Astrocyte of the cerebellum (primary cell): ENCODE data around the gene IMP4.

Experiments
- DNase-seq: peaks from one replicate; pipeline ENCODE4 v3.0.0-alpha.2; 2011; ENCODE audit warnings: low read depth
- H3K4me3 ChIP-seq: 2 replicates; pipeline ENCODE4 v1.5.1; 2011; ENCODE audit warnings: mild to moderate bottlenecking, low read depth, low read length, moderate library complexity
- in situ Hi-C: cut with HindIII; loops from 2 replicates; pipeline ENCODE4 v1.10.0; 2017; ENCODE audit warnings: low sequenced_read_pairs
- TF ChIP-seq, protein P1 (sequence below): IDR thresholded peaks from 2 replicates; pipeline ENCODE4 v1.5.1; 2012; ENCODE audit warnings: low read length, low read depth, moderate library complexity, mild to moderate bottlenecking; ENCODE audit errors: missing control alignments

IMP4 gene

DNA sequence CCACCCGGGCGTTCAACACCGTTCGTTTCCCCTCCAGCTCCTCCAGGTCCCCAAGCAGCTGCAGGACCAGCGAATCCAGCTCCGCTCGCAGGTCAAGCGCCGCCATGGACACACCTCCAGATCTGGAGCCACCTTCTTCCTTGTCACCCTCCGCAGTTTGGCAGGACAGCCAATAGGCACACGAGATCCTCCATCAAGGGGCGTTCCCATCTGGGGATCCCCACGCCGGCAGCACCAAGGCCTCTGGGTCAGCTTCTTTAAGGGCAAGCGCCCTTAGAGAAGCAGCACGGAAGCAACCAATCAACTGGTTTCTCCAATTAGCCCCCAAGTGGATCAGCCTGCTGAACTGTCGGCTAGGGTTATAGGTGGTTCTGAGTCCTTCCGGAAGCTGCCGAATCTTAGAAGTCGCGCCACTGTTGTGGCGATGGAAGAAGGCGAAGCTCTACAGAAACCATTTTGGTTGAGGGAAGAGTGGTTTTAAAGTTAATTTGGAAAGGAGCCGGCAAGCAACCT, 621 bp upstream of the IMP4 start:
- peak; percentile 81 for DNase-seq
- H3K4me3 ChIP-seq: peak overlapping the region; percentile 85
- TF ChIP-seq, protein P1, sequence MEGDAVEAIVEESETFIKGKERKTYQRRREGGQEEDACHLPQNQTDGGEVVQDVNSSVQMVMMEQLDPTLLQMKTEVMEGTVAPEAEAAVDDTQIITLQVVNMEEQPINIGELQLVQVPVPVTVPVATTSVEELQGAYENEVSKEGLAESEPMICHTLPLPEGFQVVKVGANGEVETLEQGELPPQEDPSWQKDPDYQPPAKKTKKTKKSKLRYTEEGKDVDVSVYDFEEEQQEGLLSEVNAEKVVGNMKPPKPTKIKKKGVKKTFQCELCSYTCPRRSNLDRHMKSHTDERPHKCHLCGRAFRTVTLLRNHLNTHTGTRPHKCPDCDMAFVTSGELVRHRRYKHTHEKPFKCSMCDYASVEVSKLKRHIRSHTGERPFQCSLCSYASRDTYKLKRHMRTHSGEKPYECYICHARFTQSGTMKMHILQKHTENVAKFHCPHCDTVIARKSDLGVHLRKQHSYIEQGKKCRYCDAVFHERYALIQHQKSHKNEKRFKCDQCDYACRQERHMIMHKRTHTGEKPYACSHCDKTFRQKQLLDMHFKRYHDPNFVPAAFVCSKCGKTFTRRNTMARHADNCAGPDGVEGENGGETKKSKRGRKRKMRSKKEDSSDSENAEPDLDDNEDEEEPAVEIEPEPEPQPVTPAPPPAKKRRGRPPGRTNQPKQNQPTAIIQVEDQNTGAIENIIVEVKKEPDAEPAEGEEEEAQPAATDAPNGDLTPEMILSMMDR: no peak
- in situ Hi-C loops: no loop called here

DNA sequence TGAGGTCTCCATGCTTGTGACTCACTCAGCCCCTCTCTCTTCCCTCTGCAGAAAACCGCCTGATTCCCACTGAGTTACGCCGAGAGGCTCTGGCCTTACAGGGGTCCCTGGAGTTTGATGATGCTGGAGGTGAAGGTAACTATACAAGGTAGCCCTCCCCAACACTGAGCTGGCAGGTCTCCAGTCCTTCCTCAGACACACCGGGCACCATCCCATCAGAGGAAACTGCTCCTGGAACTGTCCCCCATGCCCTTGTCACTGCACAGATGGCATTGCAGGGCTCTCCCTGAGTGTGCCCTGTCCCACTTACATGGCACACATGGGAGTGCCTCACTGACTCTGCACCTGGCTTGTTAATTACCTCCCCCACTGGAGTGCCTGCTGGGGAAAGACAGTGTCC, 1.9 kb downstream of the IMP4 start:
- TF ChIP-seq, protein P1: no peak
- DNase-seq: no peak
- H3K4me3 ChIP-seq: no peak overlapping the region
- in situ Hi-C loops: no loop called here

DNA sequence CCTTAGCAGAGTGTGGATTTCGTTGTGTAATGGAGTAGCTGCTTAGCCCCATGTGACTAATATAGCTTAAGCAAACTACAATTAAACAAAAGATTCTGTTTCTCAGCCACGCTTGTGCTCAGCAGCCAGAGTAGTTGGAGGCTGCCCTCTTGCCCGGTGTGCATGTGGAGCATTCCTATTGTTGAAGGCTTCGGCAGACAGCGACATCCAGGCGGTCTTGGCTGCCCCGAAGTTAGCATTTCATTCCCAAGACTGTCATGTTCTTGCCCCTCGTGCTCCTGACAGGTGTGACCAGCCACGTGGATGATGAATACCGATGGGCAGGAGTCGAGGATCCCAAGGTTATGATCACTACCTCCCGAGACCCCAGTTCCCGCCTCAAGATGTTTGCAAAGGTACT, 2.4 kb downstream of the IMP4 start:
- H3K4me3 ChIP-seq: no peak overlapping the region
- TF ChIP-seq, protein P1: no peak
- in situ Hi-C loops: no loop called here
- DNase-seq: no peak

DNA sequence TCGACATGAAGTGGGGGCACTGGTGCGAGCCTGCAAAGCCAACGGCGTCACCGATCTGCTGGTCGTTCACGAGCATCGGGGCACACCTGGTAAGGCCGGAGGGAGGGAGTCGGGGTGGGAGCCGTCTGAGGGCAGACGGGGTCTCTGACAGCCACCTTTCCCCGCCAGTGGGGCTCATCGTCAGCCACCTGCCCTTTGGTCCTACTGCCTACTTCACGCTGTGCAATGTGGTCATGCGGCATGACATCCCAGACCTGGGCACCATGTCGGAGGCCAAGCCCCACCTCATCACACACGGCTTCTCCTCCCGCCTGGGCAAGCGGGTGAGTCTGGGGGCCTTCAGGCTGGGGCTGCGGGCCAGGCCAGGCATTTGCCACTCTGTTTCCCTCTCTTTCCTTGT, 2.9 kb downstream of the IMP4 start:
- TF ChIP-seq, protein P1: no peak
- in situ Hi-C loops: no loop called here
- no peak overlapping the region for H3K4me3 ChIP-seq
- DNase-seq: no peak

DNA sequence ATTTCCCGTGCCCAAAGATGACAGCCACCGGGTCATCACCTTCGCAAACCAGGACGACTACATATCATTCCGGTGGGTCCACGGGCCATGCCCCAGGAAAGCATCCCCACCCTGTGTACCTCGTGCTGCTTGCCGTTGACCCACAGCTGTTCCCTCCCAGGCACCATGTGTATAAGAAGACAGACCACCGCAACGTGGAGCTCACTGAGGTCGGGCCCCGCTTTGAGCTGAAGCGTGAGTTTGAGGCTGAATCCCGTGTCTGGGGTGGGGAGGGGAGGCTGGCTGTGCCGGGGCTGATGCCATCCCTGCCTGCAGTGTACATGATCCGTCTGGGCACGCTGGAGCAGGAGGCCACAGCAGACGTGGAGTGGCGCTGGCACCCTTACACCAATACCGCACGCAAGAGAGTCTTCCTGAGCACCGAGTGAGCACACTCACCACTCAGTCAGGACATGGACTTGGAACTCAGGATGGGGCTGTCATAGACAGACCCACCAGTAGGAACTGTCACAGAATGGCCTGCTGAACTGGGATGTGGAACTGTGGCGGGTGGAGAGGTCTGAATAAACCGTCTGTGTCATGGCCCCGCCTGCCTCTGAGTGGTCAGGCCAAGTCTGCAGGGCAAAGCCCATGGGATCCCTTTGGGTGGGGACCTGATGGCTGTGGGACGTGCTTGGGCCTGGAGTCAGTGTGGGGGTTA, 3.5 kb downstream of the IMP4 start:
- TF ChIP-seq, protein P1: no peak
- in situ Hi-C loops: no loop called here
- DNase-seq: no peak

DNA sequence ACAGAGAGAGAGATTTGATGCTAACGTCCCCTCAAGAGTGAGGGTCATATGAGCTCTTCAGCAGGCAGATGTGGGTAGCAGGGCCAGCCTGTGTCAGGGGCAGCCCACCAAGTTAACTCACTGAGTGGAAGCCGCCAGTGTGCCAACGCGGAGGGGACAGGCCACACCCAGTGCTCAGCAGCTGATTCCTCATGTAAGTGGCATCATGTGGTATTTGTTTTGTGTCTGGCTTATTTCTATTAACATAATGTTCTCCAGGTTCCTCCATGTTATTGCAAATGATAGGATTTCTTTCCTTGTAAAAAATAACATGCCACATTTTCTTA, 4.0 kb downstream of the IMP4 start:
- no peak overlapping the region for H3K4me3 ChIP-seq
- TF ChIP-seq, protein P1: no peak
- in situ Hi-C loops: no loop called here

More for the DNA sequence above, 3.5 kb downstream of the IMP4 start:
- H3K4me3 ChIP-seq: no peak overlapping the region

More for the DNA sequence above, 4.0 kb downstream of the IMP4 start:
- DNase-seq: no peak
